ENCODE measurements around the gene ZRANB1. TPM values are rescaled to one million over a fixed set of nuclear protein-coding genes. Genes with fewer than 3 reads are reported as not detected.

The ZRANB1 gene
- total RNA-seq, 2 experiments from 2014 or later = 10.1 to 11.1 TPM

Small RNA genes lying within 50 kb of the gene (microRNA-seq; reads per million reads assigned to microRNA genes)
- not detected for gene MIR4296 (ENCODE audit: borderline microRNAs expressed, borderline replicate concordance)

Other genes starting within 250 kb of the ZRANB1 start
- gene FAM53B, start 197.7 kb upstream of the ZRANB1 start, total RNA-seq = 10 to 100 TPM; 30.1 to 30.9 TPM
- 10 to 100 TPM; 23.5 to 28.3 TPM for gene EEF1AKMT2, start 150.2 kb upstream of the ZRANB1 start, total RNA-seq
- gene ABRAXAS2, start 140.3 kb upstream of the ZRANB1 start, total RNA-seq = 10 to 100 TPM; 15.3 to 19.7 TPM
- under 1 TPM in 1 of 2 experiments, not detected in 1; 0.40 TPM for gene CTBP2, start 218.4 kb downstream of the ZRANB1 start, total RNA-seq

Data from activated CD4-positive, alpha-beta T cell treated with anti-CD3 and anti-CD28 coated beads, Interleukin-2, amount 10 ng/mL, durations not matched to agents 7 days and 5 days (primary cell).